Cardiac muscle cell (in vitro differentiated cells and primary cell): Measurements from ENCODE around the gene SPTY2D1. TPM values are rescaled to one million over a fixed set of nuclear protein-coding genes. Genes with fewer than 3 reads are reported as not detected.

Experiments
- DNase-seq, 2 donors: peaks; one replicate each; pipeline versions ENCODE4 v3.0.0 to v3.0.0-alpha.2; 2010 to 2017; ENCODE audit warnings: low read depth in 1 of 2, low spot score in 1 of 2
- H3K27ac ChIP-seq: fragments of 200-600 bp; sonication (generic); 2 replicates; pipeline ENCODE4 v1.5.1; 2016
- H3K27me3 ChIP-seq: fragments of 200-600 bp; sonication (generic); 2 replicates; pipeline ENCODE4 v1.6.0; 2016; ENCODE audit warnings: control low read depth
- H3K36me3 ChIP-seq: fragments of 200-600 bp; sonication (generic); 2 replicates; pipeline ENCODE4 v1.5.1; 2016; ENCODE audit warnings: control low read depth
- H3K4me1 ChIP-seq: fragments of 200-600 bp; sonication (generic); 2 replicates; pipeline ENCODE4 v1.8.1; 2017; ENCODE audit warnings: low read depth, mild to moderate bottlenecking, mixed run types
- H3K4me3 ChIP-seq: fragments of 200-600 bp; sonication (generic); 2 replicates; pipeline ENCODE4 v1.5.1; 2016; ENCODE audit warnings: mild to moderate bottlenecking
- H3K9me3 ChIP-seq: fragments of 200-600 bp; sonication (generic); 2 replicates; pipeline ENCODE4 v1.5.1; 2017; ENCODE audit warnings: low read depth, mild to moderate bottlenecking, control low read depth
- CTCF ChIP-seq: IDR thresholded peaks from 2 replicates; pipeline ENCODE4 v1.5.1; 2012; ENCODE audit warnings: low read depth, mild to moderate bottlenecking, low read length
- polyA plus RNA-seq: library from polyadenylated mRNA; unstranded; fragments of >200 nt; fragmentation: Nextera tagmentation; extraction: Ambion mirVana; gene quantifications from 2 replicates; pipeline ENCODE4 v1.2.1, GENCODE V29; 2016
- total RNA-seq: library from RNA; depleted of rRNA; stranded (reverse); fragments of >200 nt; gene quantifications from 2 replicates; pipeline ENCODE4 v1.2.3, GENCODE V29; 2016

Gene SPTY2D1
- total and polyA plus RNA-seq, 2 experiments from 2014 or later, result 6.6 to 14.3 TPM

DNA sequence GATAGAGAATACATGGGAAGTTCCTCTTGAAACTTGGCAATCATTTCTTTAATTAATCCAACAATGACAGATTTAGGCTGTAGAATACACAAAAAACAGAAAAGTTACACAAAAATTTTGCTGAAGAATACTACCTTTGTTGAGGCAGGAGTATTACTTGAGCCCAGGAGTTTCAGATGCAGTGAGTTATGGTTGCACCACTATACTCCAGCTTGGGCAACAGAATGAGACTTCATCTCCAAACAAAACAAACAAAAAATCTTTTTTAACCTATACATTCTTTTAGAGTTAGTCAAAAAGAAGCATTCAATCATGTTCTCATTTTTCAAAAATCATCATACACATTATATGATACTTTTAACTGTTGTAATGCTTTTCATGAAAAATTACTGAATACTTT lies 67.7 kb downstream of the SPTY2D1 start:
- H3K36me3 ChIP-seq, result peaks cover 17% of the 10 kb centered on the region
- H3K9me3 ChIP-seq, result no peaks in the 10 kb centered on the region
- DNase-seq, result no peak
- H3K27ac ChIP-seq, result no peak overlapping the region
- no peak for TF ChIP-seq CTCF
- no peaks in the 10 kb centered on the region for H3K4me1 ChIP-seq
- no peaks in the 10 kb centered on the region for H3K27me3 ChIP-seq
- no peak overlapping the region for H3K4me3 ChIP-seq

GRCh38 chr11:18564149-18564548 lies 70.0 kb downstream of the SPTY2D1 start:
- peaks cover 11% of the 10 kb centered on the region for H3K36me3 ChIP-seq
- no peaks in the 10 kb centered on the region for H3K27me3 ChIP-seq
- H3K4me3 ChIP-seq, result no peak overlapping the region
- no peak for DNase-seq
- H3K9me3 ChIP-seq, result no peaks in the 10 kb centered on the region
- H3K27ac ChIP-seq, result no peak overlapping the region
- no peaks in the 10 kb centered on the region for H3K4me1 ChIP-seq
- TF ChIP-seq CTCF, result no peak

DNA sequence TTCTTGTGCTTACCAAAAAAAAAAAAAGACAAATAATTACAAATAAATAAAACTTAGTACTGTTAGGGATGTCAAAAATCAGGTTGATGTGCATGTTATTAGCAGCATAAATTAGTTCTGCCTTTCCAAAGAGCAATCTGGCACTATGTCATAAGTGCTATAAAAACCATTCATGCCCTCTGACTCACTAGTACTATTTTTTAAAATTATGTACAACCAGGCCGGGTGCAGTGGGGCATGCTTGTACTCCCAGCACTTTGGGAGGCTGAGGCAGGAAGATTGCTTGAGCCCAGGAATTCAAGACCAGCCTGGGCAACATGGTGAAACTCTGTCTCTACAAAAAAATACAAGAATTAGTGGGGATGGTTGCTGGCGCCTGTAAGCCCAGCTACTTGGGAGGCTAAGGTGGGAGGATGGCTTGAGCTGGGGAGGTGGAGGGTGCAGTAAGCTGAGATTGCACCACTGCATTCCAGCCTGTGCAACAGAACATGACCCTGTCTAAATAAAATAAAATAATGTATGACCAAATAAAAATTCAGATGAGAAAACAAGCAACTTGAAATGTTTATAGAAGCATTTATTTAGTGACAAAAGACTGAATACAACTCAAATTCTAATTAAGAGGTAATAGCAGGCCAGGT lies 70.9 kb downstream of the SPTY2D1 start:
- no peak for TF ChIP-seq CTCF
- Histone ChIP-seq H3K27me3 (no peaks in the 10 kb centered on the region), H3K9me3 (no peaks in the 10 kb centered on the region), H3K27ac (no peak overlapping the region), H3K36me3 (peaks cover 9% of the 10 kb centered on the region), H3K4me3 (no peak overlapping the region), H3K4me1 (no peaks in the 10 kb centered on the region)
- no peak for DNase-seq

Other genes starting within 250 kb of the SPTY2D1 start
- 1,055 and 1,613 TPM in 2 replicates for gene LDHA, start 239.8 kb downstream of the SPTY2D1 start, total RNA-seq
- gene LDHA, start 239.8 kb downstream of the SPTY2D1 start, polyA plus RNA-seq, result 3,082 and 3,925 TPM in 2 replicates
- not detected in 2 replicates for gene LDHC, start 222.0 kb downstream of the SPTY2D1 start, total RNA-seq
- gene LDHC, start 222.0 kb downstream of the SPTY2D1 start, polyA plus RNA-seq, result not detected in 2 replicates
- not detected in 2 replicates for gene LDHAL6A, start 178.5 kb downstream of the SPTY2D1 start, total RNA-seq
- gene LDHAL6A, start 178.5 kb downstream of the SPTY2D1 start, polyA plus RNA-seq, result 0.12 TPM in 1 of 2 replicates, not detected in the other
- 110 and 117 TPM in 2 replicates for gene TSG101, start 107.4 kb downstream of the SPTY2D1 start, total RNA-seq
- 151 and 152 TPM in 2 replicates for gene TSG101, start 107.4 kb downstream of the SPTY2D1 start, polyA plus RNA-seq
- 6.3 and 13.1 TPM in 2 replicates for gene UEVLD, start 45.6 kb downstream of the SPTY2D1 start, total RNA-seq
- 9.4 and 18.6 TPM in 2 replicates for gene UEVLD, start 45.6 kb downstream of the SPTY2D1 start, polyA plus RNA-seq
- gene MISFA, start 34.6 kb downstream of the SPTY2D1 start, total RNA-seq, result 3.6 and 4.9 TPM in 2 replicates
- gene MISFA, start 34.6 kb downstream of the SPTY2D1 start, polyA plus RNA-seq, result 4.0 and 6.1 TPM in 2 replicates
- 3.4 and 4.1 TPM in 2 replicates for gene TMEM86A, start 64.4 kb upstream of the SPTY2D1 start, total RNA-seq
- 4.1 and 5.2 TPM in 2 replicates for gene TMEM86A, start 64.4 kb upstream of the SPTY2D1 start, polyA plus RNA-seq
- 0.03 and 0.32 TPM in 2 replicates for gene IGSF22, start 91.8 kb upstream of the SPTY2D1 start, total RNA-seq
- gene IGSF22, start 91.8 kb upstream of the SPTY2D1 start, polyA plus RNA-seq, result 0.64 and 0.82 TPM in 2 replicates
- gene PTPN5, start 157.5 kb upstream of the SPTY2D1 start, total RNA-seq, result 1.3 and 1.6 TPM in 2 replicates
- 1.1 and 2.4 TPM in 2 replicates for gene PTPN5, start 157.5 kb upstream of the SPTY2D1 start, polyA plus RNA-seq